8988T (cell line): ENCODE results near the gene PAWR.
"Not testable (repeated sequence)": the region's sequence is repeated elsewhere in the genome, so short reads cannot be mapped to it uniquely, and the experiment has no call there.

Source experiments
- DNase-seq: peaks from one replicate; pipeline ENCODE4 v3.0.0; 2011

The PAWR gene

GRCh38 chr12:79547044-79547734, 143.6 kb downstream of the PAWR start:
- DNase-seq = peak; percentile 29

- no peak for DNase-seq
Measured at GRCh38 chr12:79546466-79547043, 144.2 kb downstream of the PAWR start.

GRCh38 chr12:79544439-79544838, 146.3 kb downstream of the PAWR start:
- not testable (repeated sequence) for DNase-seq

- DNase-seq = no peak
Measured at GRCh38 chr12:79537675-79538074, 153.1 kb downstream of the PAWR start.

GRCh38 chr12:79535751-79536150, 155.0 kb downstream of the PAWR start:
- no peak for DNase-seq
